GM18520 (cell line): Measurements from ENCODE around the gene ATG9B.

Experiments
- ATAC-seq: cut with Tn5 transposase; IDR thresholded peaks from one replicate; pipeline ENCODE4 v1.9.1; 2021; ENCODE audit not compliant: unreplicated experiment

Gene ATG9B, protein sequence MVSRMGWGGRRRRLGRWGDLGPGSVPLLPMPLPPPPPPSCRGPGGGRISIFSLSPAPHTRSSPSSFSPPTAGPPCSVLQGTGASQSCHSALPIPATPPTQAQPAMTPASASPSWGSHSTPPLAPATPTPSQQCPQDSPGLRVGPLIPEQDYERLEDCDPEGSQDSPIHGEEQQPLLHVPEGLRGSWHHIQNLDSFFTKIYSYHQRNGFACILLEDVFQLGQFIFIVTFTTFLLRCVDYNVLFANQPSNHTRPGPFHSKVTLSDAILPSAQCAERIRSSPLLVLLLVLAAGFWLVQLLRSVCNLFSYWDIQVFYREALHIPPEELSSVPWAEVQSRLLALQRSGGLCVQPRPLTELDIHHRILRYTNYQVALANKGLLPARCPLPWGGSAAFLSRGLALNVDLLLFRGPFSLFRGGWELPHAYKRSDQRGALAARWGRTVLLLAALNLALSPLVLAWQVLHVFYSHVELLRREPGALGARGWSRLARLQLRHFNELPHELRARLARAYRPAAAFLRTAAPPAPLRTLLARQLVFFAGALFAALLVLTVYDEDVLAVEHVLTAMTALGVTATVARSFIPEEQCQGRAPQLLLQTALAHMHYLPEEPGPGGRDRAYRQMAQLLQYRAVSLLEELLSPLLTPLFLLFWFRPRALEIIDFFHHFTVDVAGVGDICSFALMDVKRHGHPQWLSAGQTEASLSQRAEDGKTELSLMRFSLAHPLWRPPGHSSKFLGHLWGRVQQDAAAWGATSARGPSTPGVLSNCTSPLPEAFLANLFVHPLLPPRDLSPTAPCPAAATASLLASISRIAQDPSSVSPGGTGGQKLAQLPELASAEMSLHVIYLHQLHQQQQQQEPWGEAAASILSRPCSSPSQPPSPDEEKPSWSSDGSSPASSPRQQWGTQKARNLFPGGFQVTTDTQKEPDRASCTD

DNA sequence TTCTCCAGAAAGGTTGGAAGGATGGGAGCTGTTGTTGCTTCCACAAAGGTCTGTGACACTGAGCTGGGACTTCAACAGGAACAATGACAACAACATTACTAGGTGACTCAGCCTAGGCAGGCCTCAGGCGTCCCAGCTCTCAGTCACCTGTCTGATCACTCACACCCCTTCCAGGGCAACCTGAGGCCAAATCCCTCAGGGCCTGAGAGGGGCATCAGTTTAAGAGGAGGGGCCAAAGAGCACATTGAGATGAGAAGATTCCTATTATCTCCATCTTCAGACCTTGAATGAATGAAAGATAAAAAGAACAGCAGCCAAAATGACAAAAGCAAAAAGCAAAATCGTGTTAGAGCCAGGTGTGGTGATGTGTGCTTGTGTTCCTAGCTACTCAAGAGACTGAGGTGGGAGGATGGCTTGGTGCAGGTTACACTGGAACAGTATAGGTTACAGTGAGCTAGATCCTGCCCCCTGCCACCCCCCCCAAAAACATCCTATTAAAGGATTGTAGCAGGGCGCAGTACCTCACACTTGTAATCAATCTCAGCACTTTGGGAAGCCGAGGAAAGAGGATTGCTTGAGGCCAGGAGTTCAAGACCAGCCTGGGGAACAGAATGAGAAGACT lies at the start of gene ATG9B:
ATG9B (minus strand) TSS at position 60 of the 622 bp plus-strand sequence. CDS start 71 bp downstream, outside the sequence.
- no peak for ATAC-seq

DNA sequence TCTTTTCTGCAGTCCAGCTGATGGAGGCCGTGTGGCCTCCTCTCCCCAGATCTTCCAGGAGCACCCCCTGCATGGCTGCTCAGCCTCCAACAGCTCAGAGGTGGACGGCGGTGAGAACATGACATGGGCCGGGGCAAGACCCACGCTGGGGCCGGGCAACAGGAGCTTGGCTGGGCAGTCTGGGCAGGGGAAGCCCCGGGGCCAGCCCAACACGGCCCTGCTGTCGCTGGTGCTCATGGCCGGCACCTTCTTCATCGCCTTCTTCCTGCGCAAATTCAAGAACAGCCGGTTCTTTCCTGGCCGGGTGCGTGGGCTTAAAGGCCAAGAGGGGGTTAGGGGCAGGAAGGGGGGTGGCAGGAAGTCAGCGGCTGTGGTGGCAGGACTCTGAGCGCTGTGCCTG lies 49.7 kb upstream of the ATG9B start:
- ATAC-seq = no peak

DNA sequence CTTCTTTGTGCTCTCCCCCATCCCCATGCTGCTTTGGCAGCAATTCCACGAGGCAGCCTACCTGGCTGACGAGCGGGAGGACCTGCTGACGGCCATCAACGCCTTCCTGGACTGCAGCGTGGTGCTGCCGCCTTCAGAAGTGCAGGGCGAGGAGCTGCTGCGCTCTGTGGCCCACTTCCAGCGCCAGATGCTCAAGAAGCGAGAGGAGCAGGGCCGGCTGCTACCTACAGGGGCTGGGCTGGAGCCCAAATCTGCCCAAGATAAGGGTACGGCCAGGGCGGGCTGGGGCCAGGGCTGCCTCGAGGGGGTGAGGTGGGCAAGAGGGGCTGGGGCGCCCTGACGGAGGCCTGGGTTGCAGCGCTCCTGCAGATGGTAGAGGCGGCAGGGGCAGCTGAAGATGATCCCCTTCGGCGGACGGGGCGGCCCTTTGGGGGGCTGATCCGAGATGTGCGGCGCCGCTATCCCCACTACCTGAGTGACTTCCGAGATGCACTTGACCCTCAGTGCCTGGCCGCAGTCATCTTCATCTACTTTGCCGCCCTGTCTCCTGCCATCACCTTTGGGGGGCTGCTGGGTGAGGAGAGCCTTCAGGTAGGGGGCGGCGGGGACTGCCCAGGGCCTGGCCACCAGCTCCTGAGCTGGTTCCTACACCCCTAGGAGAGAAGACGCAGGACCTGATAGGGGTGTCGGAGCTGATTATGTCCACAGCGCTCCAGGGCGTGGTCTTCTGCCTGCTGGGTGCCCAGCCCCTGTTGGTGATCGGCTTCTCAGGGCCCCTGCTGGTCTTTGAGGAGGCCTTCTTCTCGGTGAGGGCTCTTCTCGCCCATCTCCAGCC lies 47.0 kb upstream of the ATG9B start:
- ATAC-seq = no peak

GRCh38 chr7:151070574-151070960 lies 46.3 kb upstream of the ATG9B start:
- ATAC-seq = no peak

DNA sequence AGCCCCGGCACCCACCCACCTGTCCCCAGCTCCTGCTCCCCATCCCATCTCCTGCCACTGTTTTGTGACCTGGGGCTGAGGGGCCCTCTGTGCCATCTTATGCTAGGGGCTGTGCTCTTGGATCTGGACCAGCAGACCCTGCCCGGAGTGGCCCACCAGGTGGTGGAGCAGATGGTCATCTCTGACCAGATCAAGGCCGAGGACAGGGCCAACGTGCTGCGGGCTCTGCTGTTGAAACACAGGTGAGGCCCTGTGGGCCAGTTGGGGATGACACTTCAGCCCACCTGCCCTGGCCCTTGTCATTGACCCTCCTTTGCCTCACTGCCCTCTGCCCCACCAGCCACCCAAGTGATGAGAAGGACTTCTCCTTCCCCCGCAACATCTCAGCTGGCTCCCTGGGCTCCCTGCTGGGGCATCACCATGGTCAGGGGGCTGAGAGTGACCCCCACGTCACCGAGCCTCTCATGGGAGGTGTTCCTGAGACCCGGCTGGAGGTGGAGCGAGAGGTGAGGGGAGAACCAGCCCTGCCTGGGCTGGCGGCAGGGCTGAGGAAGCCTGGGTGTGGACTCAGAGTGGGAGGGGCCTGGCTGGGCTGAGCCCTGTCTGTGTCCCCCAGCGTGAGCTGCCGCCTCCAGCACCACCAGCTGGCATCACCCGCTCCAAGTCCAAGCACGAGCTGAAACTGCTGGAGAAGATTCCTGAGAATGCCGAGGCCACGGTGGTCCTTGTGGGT lies 45.7 kb upstream of the ATG9B start:
- no peak for ATAC-seq

DNA sequence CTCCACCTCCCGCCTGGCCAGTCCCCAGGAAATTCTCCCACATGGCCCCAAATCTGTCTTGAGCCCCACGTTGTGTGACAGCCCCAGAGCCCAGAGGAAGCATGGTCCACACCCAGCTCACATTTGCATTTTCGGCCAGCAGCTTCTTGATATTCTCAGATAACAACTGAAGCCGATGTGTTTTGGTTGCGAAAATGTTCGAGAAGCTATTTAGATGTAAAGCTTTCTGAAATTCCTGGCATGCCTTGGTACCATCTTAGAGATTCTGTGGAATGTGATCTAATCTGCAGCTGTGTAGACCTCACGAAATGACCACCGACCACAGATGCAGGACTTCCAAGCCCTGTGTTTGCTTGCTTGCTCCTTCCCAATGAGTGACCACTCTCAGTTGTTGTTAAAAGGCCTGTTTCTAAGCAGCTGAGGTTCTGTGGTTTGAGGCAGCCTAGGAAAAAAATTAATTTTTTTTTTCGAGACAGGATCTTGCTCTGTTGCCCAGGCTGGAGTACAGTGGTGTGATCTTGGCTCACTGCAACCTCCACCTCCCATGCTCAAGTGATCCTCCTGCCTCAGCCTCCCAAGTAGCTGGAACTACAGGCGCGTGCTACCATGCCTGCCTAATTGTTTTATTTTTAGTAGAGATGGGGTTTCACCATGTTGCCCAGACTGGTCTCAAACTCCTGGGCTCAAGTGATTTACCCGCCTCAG lies 43.9 kb upstream of the ATG9B start:
- ATAC-seq = no peak

DNA sequence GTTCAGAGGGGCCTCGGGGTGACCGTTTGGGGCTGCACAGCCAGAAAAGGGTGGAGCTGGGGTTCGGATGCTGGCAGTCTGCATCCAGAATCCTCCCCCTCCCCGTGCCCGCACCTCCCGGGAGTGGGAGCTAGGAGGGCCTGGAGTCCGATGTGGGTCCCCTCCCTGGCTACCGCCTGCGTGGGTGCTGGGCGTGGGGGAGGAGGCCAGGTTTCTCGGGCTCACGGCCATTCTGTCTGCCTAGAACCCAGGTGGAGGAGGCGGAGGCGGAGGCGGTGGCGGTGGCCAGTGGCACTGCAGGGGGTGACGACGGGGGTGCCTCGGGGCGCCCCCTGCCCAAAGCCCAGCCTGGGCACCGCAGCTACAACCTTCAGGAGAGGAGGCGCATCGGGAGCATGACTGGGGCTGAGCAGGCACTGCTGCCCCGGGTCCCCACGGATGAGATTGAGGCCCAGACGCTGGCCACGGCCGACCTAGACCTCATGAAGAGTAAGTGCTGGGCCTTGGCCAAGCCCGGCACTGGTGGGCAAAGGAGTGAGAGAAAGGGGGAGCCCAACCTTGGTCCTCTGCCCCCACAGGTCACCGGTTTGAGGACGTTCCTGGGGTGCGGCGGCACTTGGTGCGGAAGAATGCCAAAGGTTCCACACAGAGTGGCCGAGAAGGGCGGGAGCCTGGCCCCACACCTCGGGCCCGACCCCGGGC lies 42.1 kb upstream of the ATG9B start:
- ATAC-seq = no peak

GRCh38 chr7:151065516-151065915 lies 41.2 kb upstream of the ATG9B start:
- no peak for ATAC-seq

GRCh38 chr7:151064993-151065392 lies 40.7 kb upstream of the ATG9B start:
- no peak for ATAC-seq

DNA sequence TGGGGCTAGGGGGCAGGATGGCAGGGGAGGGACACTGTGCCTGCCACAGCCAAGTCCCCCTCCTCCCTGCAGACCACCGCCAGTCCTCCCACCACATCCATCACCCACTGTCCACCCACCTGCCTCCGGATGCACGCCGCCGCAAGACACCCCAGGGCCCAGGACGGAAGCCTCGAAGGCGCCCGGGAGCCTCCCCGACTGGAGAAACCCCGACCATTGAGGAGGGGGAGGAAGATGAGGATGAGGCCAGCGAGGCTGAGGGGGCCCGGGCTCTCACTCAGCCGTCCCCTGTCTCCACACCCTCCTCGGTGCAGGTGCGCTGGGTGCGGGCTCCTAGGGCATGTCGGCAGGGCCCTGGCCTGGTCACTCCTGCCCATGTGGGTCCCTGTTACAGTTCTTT lies 40.2 kb upstream of the ATG9B start:
- ATAC-seq = no peak

GRCh38 chr7:151063212-151063561 lies 38.9 kb upstream of the ATG9B start:
- no peak for ATAC-seq

GRCh38 chr7:151062399-151063211 lies 38.3 kb upstream of the ATG9B start:
- no peak for ATAC-seq

- no peak for ATAC-seq
Observed at GRCh38 chr7:151062111-151062398, 37.8 kb upstream of the ATG9B start.

GRCh38 chr7:151061213-151062110 lies 37.2 kb upstream of the ATG9B start:
- ATAC-seq = no peak

DNA sequence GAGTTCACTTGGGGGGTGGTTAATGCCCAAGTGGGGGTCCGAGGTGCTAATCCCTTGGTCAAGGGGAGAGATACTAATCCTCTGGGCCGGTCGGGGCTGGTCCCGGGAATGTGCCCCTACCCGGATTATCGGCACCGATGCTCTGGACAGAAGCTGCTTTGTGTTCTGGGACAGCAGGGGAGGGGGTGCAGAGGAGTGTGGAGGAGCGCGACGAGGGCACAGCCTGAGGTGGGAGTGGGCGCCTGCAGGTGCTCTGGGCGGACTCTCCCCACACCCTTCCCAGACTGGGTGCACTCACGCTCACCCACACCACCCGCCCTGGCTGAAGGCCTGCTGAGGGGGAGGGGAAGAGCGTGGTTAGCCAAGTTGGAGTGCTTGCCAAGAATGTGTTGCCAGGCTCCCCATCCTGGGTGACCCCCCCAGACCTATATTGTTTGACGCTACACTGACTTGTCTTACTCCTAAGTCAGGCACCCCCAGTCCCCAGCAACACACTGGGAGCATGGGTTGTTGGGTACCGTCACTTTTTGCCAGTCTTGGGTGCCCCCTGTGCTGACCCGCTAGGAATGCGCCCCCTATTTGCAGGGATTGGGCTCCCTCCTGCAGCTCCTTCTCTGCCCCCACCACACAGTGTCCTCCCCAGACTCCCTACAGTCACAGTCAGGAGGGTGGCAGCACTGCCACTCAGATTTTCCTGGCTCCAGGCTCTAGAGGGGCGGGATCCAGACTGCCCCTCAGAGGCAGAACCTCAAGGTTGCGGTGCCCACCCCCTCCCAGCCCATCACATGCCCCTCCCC lies 36.3 kb upstream of the ATG9B start:
- no peak for ATAC-seq

- ATAC-seq = no peak
Observed at GRCh38 chr7:151060113-151060415, 35.8 kb upstream of the ATG9B start.
